WERI-Rb-1 (cell line): ENCODE measurements around the gene NKX1-2.

Experiments
- DNase-seq: peaks from one replicate; pipeline ENCODE4 v3.0.0-alpha.2; 2020
- H3K27ac ChIP-seq: fragments of 250-450 bp; sonication (Bioruptor Pico); 2 replicates; pipeline ENCODE4 v1.5.1; 2020; ENCODE audit warnings: mild to moderate bottlenecking, moderate library complexity
- H3K27me3 ChIP-seq: fragments of 250-450 bp; sonication (Bioruptor Pico); 2 replicates; pipeline ENCODE4 v1.5.1; 2021; ENCODE audit warnings: mild to moderate bottlenecking, low read depth, moderate library complexity; ENCODE audit not compliant: insufficient read depth, severe bottlenecking
- H3K36me3 ChIP-seq: fragments of 250-450 bp; sonication (Bioruptor Pico); 2 replicates; pipeline ENCODE4 v1.5.1; 2020; ENCODE audit warnings: mild to moderate bottlenecking, moderate library complexity
- H3K4me3 ChIP-seq: 2 replicates; pipeline ENCODE4 v1.5.1; 2011; ENCODE audit warnings: low read depth, mild to moderate bottlenecking, control low read depth, low read length
- H3K9me3 ChIP-seq: fragments of 250-450 bp; sonication (Bioruptor Pico); 2 replicates; pipeline ENCODE4 v1.5.1; 2021; ENCODE audit warnings: mild to moderate bottlenecking, moderate library complexity; ENCODE audit not compliant: severe bottlenecking
- TF ChIP-seq, protein P1 (sequence below): IDR thresholded peaks from 2 replicates; pipeline ENCODE4 v1.5.1; 2011; ENCODE audit warnings: low read depth, mild to moderate bottlenecking, control low read depth, inconsistent platforms, low read length

Gene NKX1-2

DNA sequence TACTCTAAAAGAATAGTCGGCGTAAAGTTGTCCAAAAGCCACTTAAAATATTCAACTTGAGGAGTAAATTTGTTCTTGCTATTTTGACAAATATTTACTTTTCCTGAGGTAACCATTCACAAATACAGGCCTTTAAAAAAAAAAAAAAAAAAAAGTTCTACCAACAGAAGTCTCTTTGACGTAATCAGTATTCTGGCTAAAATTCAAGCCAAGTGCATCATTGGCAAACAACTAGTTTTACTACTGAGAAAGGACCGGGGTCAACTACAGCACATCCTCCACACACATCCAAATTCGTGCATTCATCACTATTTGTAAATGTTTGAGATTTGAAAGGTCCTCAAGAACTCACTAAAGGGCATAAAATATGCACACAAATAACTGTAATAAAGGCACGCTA, 33.1 kb downstream of the NKX1-2 start:
- H3K9me3 ChIP-seq, result no peaks in the 10 kb centered on the region
- no peaks in the 10 kb centered on the region for H3K27me3 ChIP-seq
- H3K36me3 ChIP-seq, result peaks cover 2% of the 10 kb centered on the region; the same call in 1 of the 2 replicates
- no peak overlapping the region for H3K27ac ChIP-seq
- H3K4me3 ChIP-seq, result no peak overlapping the region
- DNase-seq, result no peak
- TF ChIP-seq, protein P1, sequence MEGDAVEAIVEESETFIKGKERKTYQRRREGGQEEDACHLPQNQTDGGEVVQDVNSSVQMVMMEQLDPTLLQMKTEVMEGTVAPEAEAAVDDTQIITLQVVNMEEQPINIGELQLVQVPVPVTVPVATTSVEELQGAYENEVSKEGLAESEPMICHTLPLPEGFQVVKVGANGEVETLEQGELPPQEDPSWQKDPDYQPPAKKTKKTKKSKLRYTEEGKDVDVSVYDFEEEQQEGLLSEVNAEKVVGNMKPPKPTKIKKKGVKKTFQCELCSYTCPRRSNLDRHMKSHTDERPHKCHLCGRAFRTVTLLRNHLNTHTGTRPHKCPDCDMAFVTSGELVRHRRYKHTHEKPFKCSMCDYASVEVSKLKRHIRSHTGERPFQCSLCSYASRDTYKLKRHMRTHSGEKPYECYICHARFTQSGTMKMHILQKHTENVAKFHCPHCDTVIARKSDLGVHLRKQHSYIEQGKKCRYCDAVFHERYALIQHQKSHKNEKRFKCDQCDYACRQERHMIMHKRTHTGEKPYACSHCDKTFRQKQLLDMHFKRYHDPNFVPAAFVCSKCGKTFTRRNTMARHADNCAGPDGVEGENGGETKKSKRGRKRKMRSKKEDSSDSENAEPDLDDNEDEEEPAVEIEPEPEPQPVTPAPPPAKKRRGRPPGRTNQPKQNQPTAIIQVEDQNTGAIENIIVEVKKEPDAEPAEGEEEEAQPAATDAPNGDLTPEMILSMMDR, result no peak

GRCh38 chr10:124415210-124415609, 34.6 kb downstream of the NKX1-2 start:
- TF ChIP-seq, protein P1, result no peak
- no peak overlapping the region for H3K27ac ChIP-seq
- DNase-seq, result no peak
- H3K36me3 ChIP-seq, result peaks cover 11% of the 10 kb centered on the region; the same call in 1 of the 2 replicates
- H3K27me3 ChIP-seq, result no peaks in the 10 kb centered on the region
- no peaks in the 10 kb centered on the region for H3K9me3 ChIP-seq
- no peak overlapping the region for H3K4me3 ChIP-seq

GRCh38 chr10:124414076-124414475, 35.8 kb downstream of the NKX1-2 start:
- H3K36me3 ChIP-seq, result peaks cover 16% of the 10 kb centered on the region; the same call in 1 of the 2 replicates
- no peak overlapping the region for H3K4me3 ChIP-seq
- no peaks in the 10 kb centered on the region for H3K27me3 ChIP-seq
- no peak for DNase-seq
- no peak overlapping the region for H3K27ac ChIP-seq
- H3K9me3 ChIP-seq, result no peaks in the 10 kb centered on the region
- TF ChIP-seq, protein P1, result no peak

DNA sequence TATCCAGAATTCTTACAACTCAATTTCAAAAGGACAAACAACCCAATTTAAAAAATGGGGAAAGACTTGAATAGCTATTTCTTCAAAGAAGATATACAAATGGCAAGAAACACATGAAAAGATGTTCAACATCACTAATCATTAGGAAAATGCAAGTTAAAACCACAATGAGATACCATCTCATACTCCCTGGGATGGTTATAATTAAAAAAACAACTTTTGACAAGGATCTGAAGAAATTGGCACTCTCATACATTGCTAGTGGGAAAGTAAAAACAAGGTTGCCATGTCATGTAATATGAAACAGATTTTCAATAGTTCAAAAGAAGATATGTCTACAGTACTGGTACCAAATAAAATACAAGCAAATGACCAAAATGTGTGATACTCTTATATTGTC, 40.1 kb downstream of the NKX1-2 start:
- TF ChIP-seq, protein P1, result no peak
- Histone ChIP-seq H3K4me3 (no peak overlapping the region), H3K9me3 (no peaks in the 10 kb centered on the region), H3K36me3 (peaks cover 44% of the 10 kb centered on the region), H3K27ac (no peak overlapping the region), H3K27me3 (no peaks in the 10 kb centered on the region)
- no peak for DNase-seq

GRCh38 chr10:124408357-124408756, 41.5 kb downstream of the NKX1-2 start:
- no peak for DNase-seq
- Histone ChIP-seq H3K27me3 (no peaks in the 10 kb centered on the region), H3K27ac (no peak overlapping the region), H3K4me3 (no peak overlapping the region), H3K9me3 (no peaks in the 10 kb centered on the region), H3K36me3 (peaks cover 55% of the 10 kb centered on the region)
- TF ChIP-seq, protein P1, result no peak

DNA sequence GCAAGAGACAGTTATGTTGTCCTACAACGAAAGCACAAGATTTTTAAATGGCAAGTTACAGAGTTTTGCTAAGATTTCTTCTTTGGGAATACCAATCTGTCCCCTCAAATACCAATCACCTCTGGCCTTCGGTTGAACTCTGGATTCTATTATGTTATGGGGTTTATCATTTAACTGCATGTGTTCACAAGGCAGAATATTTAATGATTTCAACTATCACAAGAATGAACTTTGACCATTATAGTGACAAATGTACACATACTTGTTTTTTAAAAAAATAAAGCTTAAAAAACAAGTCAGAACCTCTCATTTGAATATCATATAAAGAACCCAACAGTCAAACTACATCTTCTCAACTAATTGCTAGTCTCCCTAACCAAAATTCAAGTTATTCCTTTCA, 42.4 kb downstream of the NKX1-2 start:
- peaks cover 63% of the 10 kb centered on the region for H3K36me3 ChIP-seq
- H3K27ac ChIP-seq, result no peak overlapping the region
- H3K27me3 ChIP-seq, result no peaks in the 10 kb centered on the region
- no peaks in the 10 kb centered on the region for H3K9me3 ChIP-seq
- no peak overlapping the region for H3K4me3 ChIP-seq
- no peak for DNase-seq
- TF ChIP-seq, protein P1, result no peak
